Endothelial cell of umbilical vein (primary cell): ENCODE results near the gene NADSYN1. TPM values are rescaled to one million over a fixed set of nuclear protein-coding genes. Genes with fewer than 3 reads are reported as not detected.

Source experiments
- BruUV-seq: library from RNA; stranded (reverse); fragments of 400-500 nt; replicated peaks from 2 replicates; lab custom pipeline; 2021; lab: Mats Ljungman, UMichigan
- CTCF ChIA-PET: fragments of 300-600, 350-600 bp; sonication (Branson Sonifier 250); formaldehyde crosslinking; loops from one replicate; lab custom pipeline; 2021; ENCODE audit warnings: antibody characterized with exemption, inconsistent platforms; lab: Charles Lee
- POLR2A ChIA-PET: fragments of 300-600, 350-600 bp; sonication (Branson Sonifier 250); formaldehyde crosslinking; loops from one replicate; lab custom pipeline; 2021; ENCODE audit warnings: antibody characterized with exemption, inconsistent platforms; lab: Charles Lee
- DNase-seq: peaks from one replicate; pipeline ENCODE4 v3.0.0-alpha.2; 2011; ENCODE audit warnings: low read depth, low spot score
- FAIRE-seq: peaks from 2 replicates; lab custom pipeline; 2011; peaks lifted over from hg19 to GRCh38; lab: Jason Lieb, UNC
- H2AFZ ChIP-seq: 2 replicates; pipeline ENCODE4 v1.6.0; 2012; ENCODE audit warnings: low read depth, low read length, control low read depth, inconsistent platforms
- H3K27ac ChIP-seq: 2 replicates; pipeline ENCODE4 v1.5.1; 2011; ENCODE audit warnings: low read depth, mild to moderate bottlenecking, control low read depth, low read length, moderate library complexity; ENCODE audit not compliant: insufficient read depth
- H3K27me3 ChIP-seq, 2 experiments: 2 replicates each; pipeline versions ENCODE4 v1.6.0 to v1.6.1; 2011; ENCODE audit warnings: low read length in 2 of 2, mixed read lengths in 1 of 2; ENCODE audit not compliant: control insufficient read depth in 2 of 2, insufficient read depth in 2 of 2
- H3K36me3 ChIP-seq, 2 experiments: 2 replicates in 1 of 2; 3 replicates in 1 of 2; pipeline ENCODE4 v1.5.1; 2011; ENCODE audit warnings: low read length in 2 of 2, mild to moderate bottlenecking in 1 of 2, moderate library complexity in 1 of 2; ENCODE audit not compliant: control insufficient read depth in 2 of 2, insufficient read depth in 2 of 2; ENCODE audit errors: extremely low read depth in 1 of 2
- H3K4me1 ChIP-seq: 3 replicates; pipeline ENCODE4 v1.5.1; 2011; ENCODE audit warnings: mild to moderate bottlenecking, low read length; ENCODE audit not compliant: control insufficient read depth, insufficient read depth; ENCODE audit errors: extremely low read depth
- H3K4me2 ChIP-seq: 2 replicates; pipeline ENCODE4 v1.6.1; 2011; ENCODE audit warnings: low read length, control low read depth, mixed read lengths; ENCODE audit not compliant: insufficient read depth
- H3K4me3 ChIP-seq, 3 experiments: fragments of 200-600 bp in 1 of 3; sonication (generic), shearing (Covaris generic) in 1 of 3; replicated peaks in 1 of 3; 2 replicates each; pipeline ENCODE4 v1.5.1; 2011 to 2016; ENCODE audit warnings: control low read depth in 3 of 3, low read length in 3 of 3, mild to moderate bottlenecking in 2 of 3, inconsistent platforms in 1 of 3, low read depth in 1 of 3, moderate library complexity in 1 of 3; ENCODE audit not compliant: insufficient read depth in 1 of 3
- H3K79me2 ChIP-seq: 2 replicates; pipeline ENCODE4 v1.6.0; 2012; ENCODE audit warnings: low read length, inconsistent platforms; ENCODE audit not compliant: control insufficient read depth, insufficient read depth
- H3K9ac ChIP-seq: replicated peaks from 2 replicates; pipeline ENCODE3; 2011; ENCODE audit warnings: low read length, control low read depth; ENCODE audit not compliant: insufficient read depth; ENCODE audit errors: extremely low read depth
- H3K9me1 ChIP-seq: replicated peaks from 3 replicates; pipeline ENCODE4 v1.6.0; 2011; ENCODE audit warnings: mild to moderate bottlenecking, low read length; ENCODE audit not compliant: control insufficient read depth, insufficient read depth; ENCODE audit errors: extremely low read depth
- H3K9me3 ChIP-seq: replicated peaks from 2 replicates; pipeline ENCODE4 v1.5.1; 2012; ENCODE audit warnings: low read length, inconsistent platforms; ENCODE audit not compliant: control insufficient read depth, insufficient read depth
- H4K20me1 ChIP-seq: replicated peaks from 2 replicates; pipeline ENCODE3; 2011; ENCODE audit warnings: mild to moderate bottlenecking, low read length; ENCODE audit not compliant: control insufficient read depth, insufficient read depth; ENCODE audit errors: extremely low read depth
- EZH2 ChIP-seq: IDR thresholded peaks from 2 replicates; pipeline ENCODE4 v1.6.1; 2012; ENCODE audit warnings: borderline replicate concordance, low read depth, mild to moderate bottlenecking, moderate library complexity, low read length, inconsistent platforms; ENCODE audit not compliant: severe bottlenecking
- FOS ChIP-seq: IDR thresholded peaks from 2 replicates; pipeline ENCODE4 v1.6.1; 2011; ENCODE audit warnings: mild to moderate bottlenecking, low read length, moderate library complexity, borderline replicate concordance; ENCODE audit not compliant: insufficient read depth
- JUN ChIP-seq: IDR thresholded peaks from 2 replicates; pipeline ENCODE4 v1.6.1; 2011; ENCODE audit warnings: borderline replicate concordance, low read depth; ENCODE audit not compliant: insufficient read length, insufficient read depth
- POLR2A ChIP-seq: IDR thresholded peaks from 2 replicates; pipeline ENCODE4 v1.6.1; 2012; ENCODE audit warnings: low read depth, mild to moderate bottlenecking, control low read depth, low read length
- dilution Hi-C: fragments of 300-500 bp; cut with MboI; formaldehyde crosslinking; loops from one replicate; pipeline ENCODE4 v1.15.0; 2019; ENCODE audit warnings: low sequenced_read_pairs; ENCODE audit not compliant: extremely low pct_ligation_motif_present
- intact Hi-C: fragments of 100-400 bp; cut with micrococcal nuclease; formaldehyde crosslinking; loops from one replicate; pipeline ENCODE4 v1.10.0; 2022
- polyA plus RNA-seq, 4 experiments: library from polyadenylated mRNA; depleted of rRNA in 3 of 4; stranded (reverse) in 3 of 4; unstranded in 1 of 4; fragments of >200 nt; gene quantifications; 2 replicates each; pipeline versions ENCODE4 v1.2.1 to v1.2.3, GENCODE V29; 2011 to 2012; ENCODE audit warnings: missing spikeins in 1 of 4
- total RNA-seq: library from RNA; stranded (reverse); gene quantifications from 2 replicates; pipeline ENCODE4 v1.2.3, GENCODE V29; 2021

Gene NADSYN1
- total and polyA plus RNA-seq, 2 donors (not counting 3 experiments of a cell fraction or from before 2014, with no cell fraction given), result 77.5 to 99.2 TPM

DNA sequence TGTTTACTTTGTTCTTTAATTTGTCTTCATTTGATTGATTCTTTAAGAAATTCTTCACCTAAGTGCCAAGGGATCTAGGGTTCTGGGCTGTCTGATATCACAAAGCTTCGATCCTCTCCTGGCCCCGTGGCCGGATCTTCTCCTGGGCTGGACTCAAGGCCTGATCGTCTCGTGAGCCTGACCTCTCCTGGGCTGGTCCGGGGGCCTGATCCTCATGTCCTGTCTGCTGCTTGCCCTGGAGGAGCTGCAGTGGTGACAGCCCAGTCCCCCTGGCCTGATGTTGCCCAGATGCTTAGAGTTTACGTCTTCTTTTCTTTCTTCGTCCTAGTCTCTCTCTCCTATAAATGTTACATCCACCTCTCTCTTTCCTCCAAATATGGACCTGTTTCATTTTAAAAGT, 3.3 kb downstream of the NADSYN1 start:
- no peak overlapping the region for H2AFZ ChIP-seq
- CTCF ChIA-PET, result no interaction called here
- intact Hi-C loops, result loop anchor here (10.0 kb wide), 1 partner anchor 329 kb away; no protein-coding TSS in a partner anchor

DNA sequence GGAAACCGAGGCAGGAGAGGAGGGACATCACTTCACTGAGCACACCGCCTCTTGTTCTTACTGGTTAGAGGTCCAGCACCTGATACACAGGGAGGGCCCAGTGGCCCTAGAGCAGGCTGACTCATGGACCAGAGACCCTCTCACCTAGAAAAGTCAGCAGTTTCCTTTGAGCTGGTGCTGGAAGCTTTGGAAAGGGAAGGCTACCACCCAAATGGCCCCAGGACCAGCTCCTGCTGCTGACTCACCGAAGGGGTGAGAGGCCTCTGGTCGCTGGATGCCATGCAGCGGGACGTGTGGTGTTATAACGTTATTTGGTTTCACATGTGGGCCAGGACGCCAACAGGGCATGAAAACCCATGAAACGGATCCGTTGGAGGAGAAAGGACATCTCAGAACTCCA, 3.8 kb downstream of the NADSYN1 start:
- CTCF ChIA-PET, result no interaction called here
- H3K27me3 ChIP-seq, result no peaks in the 10 kb centered on the region

More for the DNA sequence above, 3.3 kb downstream of the NADSYN1 start:
- H3K79me2 ChIP-seq, result peaks cover 15% of the 10 kb centered on the region
- H3K9me1 ChIP-seq, result no peaks in the 10 kb centered on the region
- H3K4me3 ChIP-seq, result no peak overlapping the region
- no peak for FAIRE-seq
- TF ChIP-seq EZH2 (no peak), POLR2A (no peak), JUN (no peak)
- peaks cover 17% of the 10 kb centered on the region for H3K4me1 ChIP-seq
- DNase-seq, result no peak
- no peaks in the 10 kb centered on the region for H4K20me1 ChIP-seq
- H3K27ac ChIP-seq, result no peak overlapping the region
- no peak overlapping the region for H3K4me2 ChIP-seq
- no peaks in the 10 kb centered on the region for H3K27me3 ChIP-seq
- H3K36me3 ChIP-seq, result peaks cover 17 to 30% of the 10 kb centered on the region in 2 experiments
- POLR2A ChIA-PET, result no interaction called here
- H3K9ac ChIP-seq, result no peak overlapping the region
- H3K9me3 ChIP-seq, result no peaks in the 10 kb centered on the region
- dilution Hi-C loops, result no loop called here
- BruUV-seq, result no TSS peak

More for the DNA sequence above, 3.8 kb downstream of the NADSYN1 start:
- H3K9me3 ChIP-seq, result no peaks in the 10 kb centered on the region
- no TSS peak for BruUV-seq
- H4K20me1 ChIP-seq, result no peaks in the 10 kb centered on the region
- no peak overlapping the region for H3K9ac ChIP-seq
- peaks cover 15% of the 10 kb centered on the region for H3K79me2 ChIP-seq
- no peak overlapping the region for H3K4me3 ChIP-seq
- peaks cover 16% of the 10 kb centered on the region for H3K4me1 ChIP-seq
- TF ChIP-seq FOS, result no peak
- no peak for TF ChIP-seq EZH2
- no peak for TF ChIP-seq JUN
- DNase-seq (no peak), FAIRE-seq (no peak)
- H3K9me1 ChIP-seq, result no peaks in the 10 kb centered on the region
- POLR2A ChIA-PET, result no interaction called here
- intact Hi-C loops (loop anchor here (10.0 kb wide), 1 partner anchor 328 kb away; no protein-coding TSS in a partner anchor), dilution Hi-C loops (no loop called here)
- no peak overlapping the region for H2AFZ ChIP-seq
- H3K36me3 ChIP-seq, result peaks cover 17 to 33% of the 10 kb centered on the region in 2 experiments
- no peak overlapping the region for H3K4me2 ChIP-seq
- H3K27ac ChIP-seq, result no peak overlapping the region
